Measurements from ENCODE around the gene ITGA4. TPM values are rescaled to one million over a fixed set of nuclear protein-coding genes. Genes with fewer than 3 reads are reported as not detected.

ITGA4 gene
- total and polyA plus RNA-seq, 8 donors = 0.15 to 5.8 (median 0.84) TPM

DNA sequence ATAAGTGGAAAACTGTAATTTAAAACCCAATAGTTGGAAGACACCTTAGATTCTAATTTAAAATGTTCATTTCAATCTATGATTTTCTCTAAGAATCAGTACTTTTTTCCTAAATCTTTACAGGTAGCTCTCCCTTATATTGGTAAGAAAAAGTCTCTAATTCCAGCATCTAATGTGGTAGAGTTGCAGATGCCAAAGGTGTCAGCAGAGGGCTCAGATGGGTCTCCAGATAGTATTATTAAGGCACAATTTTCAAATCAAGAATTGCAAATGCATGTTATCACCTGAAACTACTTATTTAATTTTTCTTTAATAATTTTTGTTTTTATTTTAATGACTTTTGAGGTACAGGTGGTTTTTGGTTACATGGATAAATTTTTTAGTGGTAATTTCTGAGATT lies 25.5 kb upstream of the ITGA4 start:
- no peak for FAIRE-seq
- no peak for ATAC-seq
- DNase-seq = no peak
- TF ChIP-seq, protein P1, sequence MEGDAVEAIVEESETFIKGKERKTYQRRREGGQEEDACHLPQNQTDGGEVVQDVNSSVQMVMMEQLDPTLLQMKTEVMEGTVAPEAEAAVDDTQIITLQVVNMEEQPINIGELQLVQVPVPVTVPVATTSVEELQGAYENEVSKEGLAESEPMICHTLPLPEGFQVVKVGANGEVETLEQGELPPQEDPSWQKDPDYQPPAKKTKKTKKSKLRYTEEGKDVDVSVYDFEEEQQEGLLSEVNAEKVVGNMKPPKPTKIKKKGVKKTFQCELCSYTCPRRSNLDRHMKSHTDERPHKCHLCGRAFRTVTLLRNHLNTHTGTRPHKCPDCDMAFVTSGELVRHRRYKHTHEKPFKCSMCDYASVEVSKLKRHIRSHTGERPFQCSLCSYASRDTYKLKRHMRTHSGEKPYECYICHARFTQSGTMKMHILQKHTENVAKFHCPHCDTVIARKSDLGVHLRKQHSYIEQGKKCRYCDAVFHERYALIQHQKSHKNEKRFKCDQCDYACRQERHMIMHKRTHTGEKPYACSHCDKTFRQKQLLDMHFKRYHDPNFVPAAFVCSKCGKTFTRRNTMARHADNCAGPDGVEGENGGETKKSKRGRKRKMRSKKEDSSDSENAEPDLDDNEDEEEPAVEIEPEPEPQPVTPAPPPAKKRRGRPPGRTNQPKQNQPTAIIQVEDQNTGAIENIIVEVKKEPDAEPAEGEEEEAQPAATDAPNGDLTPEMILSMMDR (IDR thresholded peaks at IDR 0.05) = no peak
- intact Hi-C loops (cut with DNase I) = no loop called here
- no peaks in the 10 kb centered on the region for H3K27me3 ChIP-seq
- H3K36me3 ChIP-seq = no peaks in the 10 kb centered on the region
- H3K27ac ChIP-seq = no peak overlapping the region
- no peaks in the 10 kb centered on the region for H3K4me1 ChIP-seq
- H3K9me3 ChIP-seq = no peaks in the 10 kb centered on the region
- no peak overlapping the region for H3K4me3 ChIP-seq

DNA sequence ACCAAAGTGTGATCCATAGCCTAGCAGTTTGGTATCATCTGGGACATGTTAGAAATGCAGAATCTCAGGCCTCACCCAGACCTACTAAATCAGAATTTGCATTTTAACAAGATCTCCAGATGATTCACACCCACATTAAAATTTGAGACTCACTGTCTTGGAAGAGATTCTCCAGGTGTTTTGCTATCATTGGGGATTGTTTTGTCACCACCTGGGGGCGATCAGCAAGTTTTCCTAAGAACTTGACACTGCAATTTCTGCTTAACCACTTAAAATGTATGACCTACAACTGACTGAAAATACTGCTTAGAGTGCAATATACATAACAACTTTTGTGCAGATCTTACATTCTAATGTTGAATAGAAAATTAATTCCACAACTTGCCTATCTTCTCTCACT lies 18.9 kb upstream of the ITGA4 start:
- ATAC-seq (no peak), DNase-seq (no peak), FAIRE-seq (no peak)
- no peak overlapping the region for H3K4me3 ChIP-seq
- TF ChIP-seq, protein P1 (IDR thresholded peaks at IDR 0.05) = no peak
- H3K27ac ChIP-seq = no peak overlapping the region
- no peaks in the 10 kb centered on the region for H3K36me3 ChIP-seq
- H3K27me3 ChIP-seq = no peaks in the 10 kb centered on the region
- H3K9me3 ChIP-seq = no peaks in the 10 kb centered on the region
- no peaks in the 10 kb centered on the region for H3K4me1 ChIP-seq
- 24 to 31% methylated on average over 1 of the region's 1 CpG for WGBS, 2 donors
- intact Hi-C loops (cut with DNase I) = no loop called here

DNA sequence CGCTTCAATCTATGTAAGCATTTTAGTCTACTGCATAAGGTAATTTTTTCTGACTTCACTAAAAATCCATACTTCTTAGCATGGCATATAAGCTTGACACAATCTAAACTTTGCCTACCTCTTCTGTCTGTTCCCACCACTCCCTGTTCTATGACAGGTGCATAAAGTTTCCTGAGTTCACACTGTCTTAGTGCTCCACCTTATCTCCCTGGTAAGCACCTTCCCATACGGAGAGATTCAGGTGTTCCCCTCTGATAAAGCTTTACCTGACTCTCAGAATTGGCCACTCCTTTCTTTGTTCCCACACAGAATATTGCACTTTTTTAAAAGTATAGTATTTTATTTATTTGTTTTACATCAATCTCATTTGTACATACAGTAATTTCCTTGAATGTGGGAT lies 16.8 kb upstream of the ITGA4 start:
- intact Hi-C loops (cut with DNase I) = no loop called here
- Histone ChIP-seq H3K4me3 (no peak overlapping the region), H3K27ac (no peak overlapping the region), H3K27me3 (no peaks in the 10 kb centered on the region), H3K4me1 (no peaks in the 10 kb centered on the region), H3K9me3 (no peaks in the 10 kb centered on the region), H3K36me3 (no peaks in the 10 kb centered on the region)
- no peak for FAIRE-seq
- no peak for DNase-seq
- TF ChIP-seq, protein P1 (IDR thresholded peaks at IDR 0.05) = no peak
- peak in 1 of 4 donors; percentile 29 for ATAC-seq
- WGBS, 2 donors = 51 to 61% methylated on average over 2 of the region's 2 CpGs

DNA sequence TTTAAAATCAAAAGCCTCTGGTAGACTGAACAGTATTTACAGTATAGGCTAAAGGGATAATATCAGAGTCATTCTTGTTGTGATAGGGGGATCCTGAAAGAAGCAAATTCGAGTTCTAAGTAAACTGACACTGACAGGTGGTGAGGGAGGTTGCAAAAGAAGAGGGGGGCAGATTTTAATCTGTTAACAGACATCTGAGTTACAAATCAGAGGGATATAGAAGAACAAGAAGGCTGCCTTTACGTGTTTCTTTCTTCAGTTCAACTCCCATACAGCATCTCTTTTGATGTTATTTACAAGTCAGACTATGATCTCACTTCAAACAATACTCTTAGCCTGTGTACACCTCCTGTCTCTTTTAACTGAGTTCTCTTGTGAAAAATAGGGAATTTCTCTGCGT lies 16.3 kb upstream of the ITGA4 start:
- FAIRE-seq (no peak), ATAC-seq (no peak)

DNA sequence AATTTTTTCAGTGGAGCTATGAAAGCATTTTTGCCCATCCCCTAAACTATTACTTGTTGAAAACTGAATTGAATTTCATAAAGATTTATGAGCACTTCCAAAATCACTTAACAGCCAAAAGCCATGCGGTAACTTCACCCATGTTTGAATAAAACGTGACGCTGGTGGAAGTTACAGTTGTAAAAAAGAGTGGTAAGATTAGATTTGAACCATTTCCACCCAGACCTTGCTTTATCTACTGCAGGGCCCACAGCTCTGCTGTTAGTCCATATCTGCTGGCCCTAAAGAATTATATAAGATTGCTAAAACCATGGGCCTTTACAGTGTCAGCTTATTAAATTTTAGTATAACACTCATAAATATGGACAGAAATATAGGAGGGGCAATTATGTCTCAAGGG lies 15.5 kb upstream of the ITGA4 start:
- no peak for ATAC-seq
- H3K27ac ChIP-seq = no peak overlapping the region
- H3K9me3 ChIP-seq = no peaks in the 10 kb centered on the region
- FAIRE-seq = no peak
- DNase-seq = no peak
- TF ChIP-seq, protein P1 (IDR thresholded peaks at IDR 0.05) = no peak
- intact Hi-C loops (cut with DNase I) = no loop called here
- H3K36me3 ChIP-seq = no peaks in the 10 kb centered on the region
- no peaks in the 10 kb centered on the region for H3K4me1 ChIP-seq
- no peak overlapping the region for H3K4me3 ChIP-seq
- H3K27me3 ChIP-seq = no peaks in the 10 kb centered on the region
- 25 to 34% methylated on average over 3 of the region's 3 CpGs for WGBS, 2 donors

More for the DNA sequence above, 16.3 kb upstream of the ITGA4 start:
- no peak for DNase-seq
- H3K27me3 ChIP-seq = no peaks in the 10 kb centered on the region
- H3K4me3 ChIP-seq = no peak overlapping the region
- no peak overlapping the region for H3K27ac ChIP-seq
- TF ChIP-seq, protein P1 (IDR thresholded peaks at IDR 0.05) = no peak
- 58 to 64% methylated on average over 3 of the region's 3 CpGs for WGBS, 2 donors
- intact Hi-C loops (cut with DNase I) = no loop called here
- H3K36me3 ChIP-seq = no peaks in the 10 kb centered on the region
- H3K9me3 ChIP-seq = no peaks in the 10 kb centered on the region
- H3K4me1 ChIP-seq = no peaks in the 10 kb centered on the region

Measured in pancreas (tissue), 10 donors.